Putamen (tissue), 1 donor: ENCODE data around the gene GNAQ.

Source experiments
- DNase-seq: peaks from one replicate; pipeline ENCODE4 v3.0.0-alpha.2; 2016; ENCODE audit warnings: low spot score

The GNAQ gene

GRCh38 chr9:77944556-77945243 lies 86.9 kb downstream of the GNAQ start:
- peak; percentile 23 for DNase-seq

- no peak for DNase-seq
These were observed 88.6 kb downstream of the GNAQ start for GRCh38 chr9:77943057-77943456.

- DNase-seq, result no peak
These were observed 92.4 kb downstream of the GNAQ start for GRCh38 chr9:77939149-77939668.

GRCh38 chr9:77938163-77938562 lies 93.4 kb downstream of the GNAQ start:
- DNase-seq, result no peak

DNA sequence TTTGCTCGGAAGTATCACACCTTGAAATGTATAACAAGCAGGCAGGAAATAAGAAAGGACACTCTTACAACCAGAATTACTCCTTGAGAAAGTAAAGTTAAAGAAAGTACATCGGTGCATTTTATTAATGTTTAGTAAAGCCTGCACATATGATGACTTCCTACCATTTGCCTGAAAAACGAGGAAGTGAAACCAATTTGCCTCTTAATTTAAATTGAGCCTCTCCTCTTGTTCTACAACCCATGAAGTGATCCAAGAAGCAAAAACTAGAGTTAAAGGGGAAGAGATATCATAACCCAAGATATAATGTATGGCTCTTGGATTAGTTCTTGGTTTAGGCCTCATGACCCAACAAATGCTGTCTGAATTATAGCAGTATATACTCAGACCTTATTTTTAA lies 95.6 kb downstream of the GNAQ start:
- DNase-seq, result no peak

GRCh38 chr9:77935211-77935610 lies 96.4 kb downstream of the GNAQ start:
- no peak for DNase-seq

GRCh38 chr9:77933976-77934375 lies 97.6 kb downstream of the GNAQ start:
- no peak for DNase-seq

GRCh38 chr9:77933019-77933418 lies 98.6 kb downstream of the GNAQ start:
- no peak for DNase-seq

DNA sequence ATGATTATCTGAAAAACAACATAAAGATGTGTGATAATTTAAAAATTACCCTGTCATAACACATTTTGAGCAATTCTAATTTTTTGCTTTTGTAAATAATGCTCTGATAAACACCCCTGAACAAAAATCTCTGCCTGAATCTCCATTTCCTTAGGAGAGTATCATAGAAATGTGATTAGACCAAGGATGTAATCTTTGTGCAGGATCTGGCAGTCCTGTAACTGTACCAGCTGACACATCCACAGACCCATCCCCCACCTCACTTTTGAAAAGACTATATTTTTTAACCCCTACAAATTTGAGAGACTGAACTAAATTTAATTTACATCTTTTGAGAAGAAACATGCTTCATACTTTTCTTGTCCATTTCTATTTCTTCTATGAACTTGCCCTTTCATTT lies 101.7 kb downstream of the GNAQ start:
- DNase-seq, result no peak

DNA sequence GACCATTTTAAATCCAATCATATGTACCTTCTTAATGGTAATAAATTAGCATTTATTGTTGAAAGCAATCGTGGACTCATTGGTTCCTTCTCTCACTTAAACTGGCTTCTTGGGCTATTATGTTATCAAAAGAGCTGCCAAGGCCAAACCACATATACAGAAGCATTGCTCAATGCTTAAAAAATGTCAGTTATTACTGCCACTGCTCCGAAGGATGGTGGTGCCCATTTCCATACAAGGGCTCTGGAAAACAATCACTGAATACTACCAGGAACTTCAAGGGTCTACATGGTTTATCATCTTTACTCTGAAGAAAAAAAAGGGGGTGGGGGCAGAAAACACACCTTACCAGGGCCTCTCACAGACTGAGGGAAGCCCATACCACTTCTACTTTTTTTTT lies 104.3 kb downstream of the GNAQ start:
- no peak for DNase-seq

- DNase-seq, result no peak
These were observed 105.2 kb downstream of the GNAQ start for GRCh38 chr9:77926371-77926878.

- DNase-seq, result no peak
These were observed 109.0 kb downstream of the GNAQ start for GRCh38 chr9:77922591-77922990.

DNA sequence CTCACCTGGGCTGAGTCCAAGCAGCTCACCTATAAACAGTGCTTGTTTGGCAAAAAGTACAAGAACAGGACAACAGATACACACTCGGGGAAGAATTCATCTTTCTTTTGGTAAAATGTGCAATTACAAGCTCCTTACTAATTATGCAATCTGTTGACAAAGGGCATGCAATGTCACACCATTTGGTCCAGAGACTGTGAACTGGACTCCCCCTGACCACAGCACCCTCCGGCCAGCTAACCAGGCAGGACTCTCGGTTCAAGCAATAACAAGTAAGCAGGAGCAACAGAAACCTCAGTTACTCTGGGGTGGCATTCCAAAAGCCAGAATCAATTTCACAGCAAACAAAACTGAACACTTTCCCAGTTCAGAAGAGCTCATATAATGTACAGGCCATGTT lies 113.8 kb downstream of the GNAQ start:
- no peak for DNase-seq

DNA sequence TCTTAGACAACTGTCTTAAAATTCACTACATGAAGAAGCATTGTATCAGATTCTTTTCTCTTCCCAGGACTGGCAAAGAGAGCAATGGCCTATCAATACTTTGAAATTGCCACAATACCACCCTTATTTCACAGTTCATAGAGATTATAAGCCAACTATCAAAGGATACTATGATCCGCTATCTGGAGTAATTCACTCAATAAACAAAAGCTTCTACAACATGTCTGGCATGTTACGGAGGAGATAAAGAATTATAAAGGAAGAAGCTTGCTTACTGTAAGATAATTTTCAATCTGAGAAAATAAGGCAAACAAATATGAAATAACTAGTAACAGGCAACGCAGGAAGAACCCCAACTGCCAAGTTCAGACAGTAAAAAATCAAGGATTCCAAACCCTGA lies 114.8 kb downstream of the GNAQ start:
- no peak for DNase-seq

DNA sequence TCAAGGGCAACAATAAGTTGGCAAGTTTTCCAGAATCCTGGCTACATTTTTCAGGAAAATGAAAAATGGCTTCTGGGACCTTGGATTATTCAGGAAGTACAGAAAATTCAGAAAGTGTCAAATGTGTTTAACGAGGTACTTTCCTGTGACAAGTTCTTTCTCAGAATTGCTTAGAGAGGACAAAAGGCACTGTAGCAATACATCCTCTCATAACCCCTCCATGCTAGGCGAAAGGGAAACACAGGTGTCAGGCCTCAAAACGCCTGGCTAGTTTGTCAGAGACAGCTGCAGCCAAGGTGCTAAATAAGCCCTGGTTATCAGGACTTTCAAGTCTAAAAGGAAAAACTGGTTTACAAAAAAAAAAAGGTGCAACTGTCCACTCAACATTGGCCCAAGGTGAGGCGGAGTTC lies 115.2 kb downstream of the GNAQ start:
- no peak for DNase-seq

- no peak for DNase-seq
These were observed 115.9 kb downstream of the GNAQ start for GRCh38 chr9:77915744-77916143.

- no peak for DNase-seq
These were observed 118.5 kb downstream of the GNAQ start for GRCh38 chr9:77912895-77913693.

GRCh38 chr9:77911928-77912327 lies 119.7 kb downstream of the GNAQ start:
- no peak for DNase-seq

DNA sequence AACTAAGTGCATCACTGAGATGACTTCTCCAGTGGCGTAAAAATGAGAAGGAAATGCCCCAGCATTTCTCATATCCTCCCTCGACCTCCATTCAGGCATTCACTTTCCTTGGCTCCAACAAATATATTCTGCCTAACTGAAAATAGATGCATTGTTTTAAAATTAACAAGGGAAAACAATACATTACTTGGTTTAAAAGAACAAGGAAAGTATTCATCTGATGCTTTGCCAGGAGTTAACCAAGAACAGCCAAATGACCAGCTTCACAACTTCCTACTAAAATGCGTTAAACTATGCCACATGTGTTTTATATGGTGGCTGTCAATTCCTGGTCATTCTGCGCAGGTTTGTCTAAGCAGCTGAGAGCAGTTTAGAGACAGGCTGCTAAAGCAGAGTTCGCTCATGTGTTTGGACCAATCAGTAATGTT lies 121.4 kb downstream of the GNAQ start:
- peak; percentile 51 for DNase-seq

- no peak for DNase-seq
These were observed 122.3 kb downstream of the GNAQ start for GRCh38 chr9:77909306-77909705.

DNA sequence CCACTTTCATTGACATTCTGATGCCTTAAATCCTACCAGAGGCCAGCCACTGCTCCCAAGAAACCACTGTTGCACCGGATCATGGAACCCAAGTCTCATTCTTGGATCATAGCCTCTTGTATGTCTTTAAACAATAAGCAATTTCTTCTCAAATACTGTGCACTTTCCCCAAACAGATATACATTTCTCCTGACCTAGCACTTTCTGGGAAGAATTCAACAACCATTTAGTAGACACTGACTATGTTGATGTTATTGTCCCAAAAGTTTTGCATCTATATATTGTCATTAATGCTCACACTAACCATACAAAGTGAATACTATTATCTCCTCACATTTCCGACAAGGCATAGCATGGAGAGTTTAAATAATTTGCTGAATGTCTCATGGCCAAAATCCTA lies 123.3 kb downstream of the GNAQ start:
- no peak for DNase-seq

- no peak for DNase-seq
These were observed 124.0 kb downstream of the GNAQ start for GRCh38 chr9:77907585-77907984.

DNA sequence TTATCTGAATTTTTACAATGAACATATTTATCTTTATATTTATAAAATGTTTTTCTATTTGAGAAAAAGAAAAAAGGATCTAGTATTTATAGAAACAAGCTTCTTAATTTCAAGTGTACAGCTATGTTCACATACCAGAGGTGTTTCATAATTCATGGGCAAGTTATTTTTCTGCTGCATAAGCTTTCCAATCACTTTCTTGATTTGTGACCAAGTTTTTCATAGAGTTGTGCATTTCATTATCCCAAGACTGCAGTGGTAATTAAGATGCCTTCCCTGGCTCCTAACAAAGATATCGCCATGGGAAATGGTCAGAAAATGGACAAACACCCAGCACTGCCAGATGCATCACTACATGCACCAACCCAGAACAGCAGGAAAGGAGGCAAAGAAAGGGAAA lies 124.6 kb downstream of the GNAQ start:
- DNase-seq, result no peak
